ENCODE measurements around the gene GMPPB.

Gene GMPPB

DNA sequence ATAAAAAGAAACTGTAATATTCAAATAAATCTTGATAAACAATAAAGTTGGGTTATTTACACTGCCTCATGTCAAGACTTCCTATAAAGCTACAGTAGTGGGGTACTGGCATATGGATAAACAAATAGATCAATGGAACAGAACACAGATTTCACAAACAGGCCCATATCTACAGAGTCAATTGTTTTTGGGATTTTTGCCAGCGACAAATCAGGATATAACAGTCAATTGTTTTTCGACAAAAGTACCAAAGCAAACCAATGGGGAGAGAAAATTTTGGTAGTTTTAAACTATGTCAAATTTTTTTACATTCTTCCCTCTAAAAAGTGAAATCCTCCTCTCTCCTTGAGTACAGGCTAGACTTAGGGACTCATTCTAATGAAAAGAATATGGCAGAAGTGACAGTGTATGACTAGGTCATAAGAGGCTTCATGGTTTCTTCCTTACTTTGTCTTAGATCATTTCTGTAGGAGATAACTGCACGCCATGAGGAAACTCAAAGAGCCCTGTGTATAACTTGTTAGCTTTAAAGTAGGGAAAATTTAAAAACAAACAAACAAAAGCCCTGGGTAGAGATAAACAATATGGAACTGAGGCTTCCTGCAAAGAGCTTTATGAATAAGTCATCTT, 45.6 kb upstream of the GMPPB start:
- no peak overlapping the region for H3K4me3 ChIP-seq (replicated peaks; ENCODE audit: insufficient read depth, low read length)

DNA sequence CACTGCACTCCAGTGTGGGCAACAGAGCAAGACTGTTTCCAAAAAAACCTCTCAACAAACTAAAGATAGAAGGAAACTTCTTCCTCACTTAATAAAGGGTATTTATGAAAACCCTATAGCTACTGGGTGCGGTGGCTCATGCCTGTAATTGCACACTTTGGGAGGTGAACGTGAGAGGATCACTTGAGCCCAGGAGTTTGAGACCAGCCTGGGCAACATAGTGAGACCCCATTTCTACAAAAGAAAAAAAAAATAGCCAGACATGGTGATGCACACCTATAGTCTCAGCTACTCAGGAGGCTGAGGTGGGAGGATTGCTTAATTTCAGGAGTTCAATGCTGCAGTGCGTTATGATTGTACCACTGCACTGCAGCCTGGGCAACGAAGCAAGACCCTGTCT, 40.2 kb upstream of the GMPPB start:
- TF ChIP-seq CTCF (IDR thresholded peaks at IDR 0.05; ENCODE audit: insufficient read depth, low read length): no peak
- TF ChIP-seq GABPA (IDR thresholded peaks at IDR 0.05; ENCODE audit: low read depth): no peak
- TF ChIP-seq, protein P1, sequence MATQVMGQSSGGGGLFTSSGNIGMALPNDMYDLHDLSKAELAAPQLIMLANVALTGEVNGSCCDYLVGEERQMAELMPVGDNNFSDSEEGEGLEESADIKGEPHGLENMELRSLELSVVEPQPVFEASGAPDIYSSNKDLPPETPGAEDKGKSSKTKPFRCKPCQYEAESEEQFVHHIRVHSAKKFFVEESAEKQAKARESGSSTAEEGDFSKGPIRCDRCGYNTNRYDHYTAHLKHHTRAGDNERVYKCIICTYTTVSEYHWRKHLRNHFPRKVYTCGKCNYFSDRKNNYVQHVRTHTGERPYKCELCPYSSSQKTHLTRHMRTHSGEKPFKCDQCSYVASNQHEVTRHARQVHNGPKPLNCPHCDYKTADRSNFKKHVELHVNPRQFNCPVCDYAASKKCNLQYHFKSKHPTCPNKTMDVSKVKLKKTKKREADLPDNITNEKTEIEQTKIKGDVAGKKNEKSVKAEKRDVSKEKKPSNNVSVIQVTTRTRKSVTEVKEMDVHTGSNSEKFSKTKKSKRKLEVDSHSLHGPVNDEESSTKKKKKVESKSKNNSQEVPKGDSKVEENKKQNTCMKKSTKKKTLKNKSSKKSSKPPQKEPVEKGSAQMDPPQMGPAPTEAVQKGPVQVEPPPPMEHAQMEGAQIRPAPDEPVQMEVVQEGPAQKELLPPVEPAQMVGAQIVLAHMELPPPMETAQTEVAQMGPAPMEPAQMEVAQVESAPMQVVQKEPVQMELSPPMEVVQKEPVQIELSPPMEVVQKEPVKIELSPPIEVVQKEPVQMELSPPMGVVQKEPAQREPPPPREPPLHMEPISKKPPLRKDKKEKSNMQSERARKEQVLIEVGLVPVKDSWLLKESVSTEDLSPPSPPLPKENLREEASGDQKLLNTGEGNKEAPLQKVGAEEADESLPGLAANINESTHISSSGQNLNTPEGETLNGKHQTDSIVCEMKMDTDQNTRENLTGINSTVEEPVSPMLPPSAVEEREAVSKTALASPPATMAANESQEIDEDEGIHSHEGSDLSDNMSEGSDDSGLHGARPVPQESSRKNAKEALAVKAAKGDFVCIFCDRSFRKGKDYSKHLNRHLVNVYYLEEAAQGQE (IDR thresholded peaks at IDR 0.05; ENCODE audit: insufficient replicate concordance, low read depth): no peak
- no peak for TF ChIP-seq POLR2AphosphoS5 (IDR thresholded peaks at IDR 0.05; ENCODE audit: low read depth)
- H3K27ac ChIP-seq (replicated peaks): no peak overlapping the region
- no peak for DNase-seq (ENCODE audit: low read depth in 1 of 2, low spot score in 1 of 2)
- no peaks in the 10 kb centered on the region for H3K27me3 ChIP-seq (ENCODE audit: insufficient read depth, poor library complexity, severe bottlenecking)
- no peak overlapping the region for H3K4me3 ChIP-seq (replicated peaks; ENCODE audit: insufficient read depth, low read length)

More for the DNA sequence above, 45.6 kb upstream of the GMPPB start:
- DNase-seq (ENCODE audit: low read depth in 1 of 2, low spot score in 1 of 2): no peak
- no peaks in the 10 kb centered on the region for H3K27me3 ChIP-seq (ENCODE audit: insufficient read depth, poor library complexity, severe bottlenecking)
- TF ChIP-seq, protein P1 (IDR thresholded peaks at IDR 0.05; ENCODE audit: insufficient replicate concordance, low read depth): no peak
- no peak for TF ChIP-seq CTCF (IDR thresholded peaks at IDR 0.05; ENCODE audit: insufficient read depth, low read length)
- no peak for TF ChIP-seq POLR2AphosphoS5 (IDR thresholded peaks at IDR 0.05; ENCODE audit: low read depth)
- no peak for TF ChIP-seq GABPA (IDR thresholded peaks at IDR 0.05; ENCODE audit: low read depth)
- no peak for TF ChIP-seq SPI1 (IDR thresholded peaks at IDR 0.05; ENCODE audit: borderline replicate concordance, low read depth)
- H3K27ac ChIP-seq (replicated peaks): no peak overlapping the region

DNA sequence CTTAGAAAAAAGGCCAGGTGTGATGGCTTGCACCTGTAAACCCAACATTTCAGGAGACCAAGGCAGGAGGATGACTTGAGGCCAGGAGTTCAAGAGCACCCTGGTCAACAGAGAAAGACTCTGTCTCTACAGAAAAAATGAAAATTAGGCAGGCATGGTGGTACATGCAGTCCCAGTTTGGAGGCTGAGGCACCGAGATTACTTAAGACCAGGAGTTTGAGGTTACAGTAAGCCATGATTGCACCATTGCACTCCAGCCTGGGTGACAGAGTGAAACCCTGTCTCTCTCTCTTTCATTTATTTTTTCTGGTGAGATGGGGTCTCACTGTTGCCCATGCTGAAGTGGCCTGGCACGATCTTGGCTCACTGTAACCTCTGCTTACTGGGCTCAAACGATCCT, 37.9 kb upstream of the GMPPB start:
- DNase-seq (ENCODE audit: low read depth in 1 of 2, low spot score in 1 of 2): peak in 1 of 2 experiments; percentile 40
- no peak for TF ChIP-seq GABPA (IDR thresholded peaks at IDR 0.05; ENCODE audit: low read depth)
- TF ChIP-seq CTCF (IDR thresholded peaks at IDR 0.05; ENCODE audit: insufficient read depth, low read length): no peak
- no peak for TF ChIP-seq POLR2AphosphoS5 (IDR thresholded peaks at IDR 0.05; ENCODE audit: low read depth)
- TF ChIP-seq, protein P1 (IDR thresholded peaks at IDR 0.05; ENCODE audit: insufficient replicate concordance, low read depth): no peak
- no peak for TF ChIP-seq SPI1 (IDR thresholded peaks at IDR 0.05; ENCODE audit: borderline replicate concordance, low read depth)

More for the DNA sequence above, 37.9 kb upstream of the GMPPB start:
- no peak overlapping the region for H3K27ac ChIP-seq (replicated peaks)
- H3K27me3 ChIP-seq (ENCODE audit: insufficient read depth, poor library complexity, severe bottlenecking): no peaks in the 10 kb centered on the region
- H3K4me3 ChIP-seq (replicated peaks; ENCODE audit: insufficient read depth, low read length): no peak overlapping the region
